H1 (cell line): ENCODE results near the gene C3orf52.

ENCODE experiments used
- CEBPB ChIP-seq: IDR thresholded peaks from 2 replicates; pipeline ENCODE4 v1.6.1; 2012; ENCODE audit warnings: low read depth, low read length
- EZH2 ChIP-seq: fragments of 200-600 bp; sonication (generic); IDR thresholded peaks from 2 replicates; pipeline ENCODE4 v1.7.1; 2012; ENCODE audit warnings: low read depth, mild to moderate bottlenecking, moderate library complexity, low read length, inconsistent platforms; ENCODE audit not compliant: severe bottlenecking
- POLR2A ChIP-seq, 2 experiments: IDR thresholded peaks; 1 replicate in 1 of 2; 2 replicates in 1 of 2; pipeline ENCODE4 v1.6.1; 2011; ENCODE audit warnings: low read depth in 2 of 2, low read length in 2 of 2, mild to moderate bottlenecking in 2 of 2; ENCODE audit errors: control extremely low read depth in 1 of 2
- POLR2AphosphoS5 ChIP-seq: IDR thresholded peaks from 2 replicates; pipeline ENCODE4 v1.6.1; 2011; ENCODE audit warnings: low read depth, low read length
- SP1 ChIP-seq: IDR thresholded peaks from 2 replicates; pipeline ENCODE4 v1.6.1; 2011; ENCODE audit warnings: low read depth, low read length
- SUZ12 ChIP-seq: fragments of 200-600 bp; sonication (generic); IDR thresholded peaks from 2 replicates; pipeline ENCODE4 v1.6.1; 2012; ENCODE audit warnings: mild to moderate bottlenecking, inconsistent platforms, low read length, moderate library complexity, mixed read lengths
- TF ChIP-seq, protein P1 (sequence below), 3 experiments: IDR thresholded peaks; 1 replicate in 2 of 3; 2 replicates in 1 of 3; pipeline versions ENCODE4 v1.5.1 to v1.6.1; 2011; ENCODE audit warnings: low read length in 3 of 3, mild to moderate bottlenecking in 3 of 3, inconsistent platforms in 2 of 3, low read depth in 1 of 3, moderate library complexity in 1 of 3; ENCODE audit not compliant: insufficient read depth in 1 of 3; ENCODE audit errors: control extremely low read depth in 1 of 3

DNA sequence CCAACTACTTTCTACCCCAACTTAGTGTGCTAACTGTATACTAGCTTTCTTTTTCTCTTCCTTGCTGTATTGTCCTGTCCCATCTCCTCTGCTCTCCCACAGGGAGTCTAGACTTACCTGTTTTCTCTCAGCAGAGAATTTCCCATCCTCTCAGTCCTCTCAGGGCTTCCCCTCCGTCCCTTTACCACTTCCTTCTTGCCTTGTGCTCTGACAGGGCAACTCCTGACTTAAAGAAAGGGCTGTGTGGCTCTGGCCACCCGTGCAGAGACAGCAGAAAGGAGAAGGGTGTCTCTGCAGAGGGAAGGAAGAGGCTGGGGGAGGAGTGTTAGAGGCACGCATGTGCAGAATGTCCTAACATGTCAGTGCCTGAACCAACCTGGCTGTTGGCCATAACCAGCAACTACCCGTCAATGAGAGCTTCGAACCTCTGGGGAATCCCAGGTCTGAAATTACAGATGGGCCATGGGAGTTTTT, 46.8 kb downstream of the C3orf52 start, which contains the start of gene GCSAM:
- TF ChIP-seq SP1 (no peak), POLR2A (IDR thresholded peaks at IDR 0.05; ENCODE audit: control extremely low read depth in 1 of 2, low read depth in 2 of 2, low read length in 2 of 2) (no peak), CEBPB (no peak), POLR2AphosphoS5 (no peak), EZH2 (no peak), SUZ12 (no peak)
- TF ChIP-seq, protein P1, sequence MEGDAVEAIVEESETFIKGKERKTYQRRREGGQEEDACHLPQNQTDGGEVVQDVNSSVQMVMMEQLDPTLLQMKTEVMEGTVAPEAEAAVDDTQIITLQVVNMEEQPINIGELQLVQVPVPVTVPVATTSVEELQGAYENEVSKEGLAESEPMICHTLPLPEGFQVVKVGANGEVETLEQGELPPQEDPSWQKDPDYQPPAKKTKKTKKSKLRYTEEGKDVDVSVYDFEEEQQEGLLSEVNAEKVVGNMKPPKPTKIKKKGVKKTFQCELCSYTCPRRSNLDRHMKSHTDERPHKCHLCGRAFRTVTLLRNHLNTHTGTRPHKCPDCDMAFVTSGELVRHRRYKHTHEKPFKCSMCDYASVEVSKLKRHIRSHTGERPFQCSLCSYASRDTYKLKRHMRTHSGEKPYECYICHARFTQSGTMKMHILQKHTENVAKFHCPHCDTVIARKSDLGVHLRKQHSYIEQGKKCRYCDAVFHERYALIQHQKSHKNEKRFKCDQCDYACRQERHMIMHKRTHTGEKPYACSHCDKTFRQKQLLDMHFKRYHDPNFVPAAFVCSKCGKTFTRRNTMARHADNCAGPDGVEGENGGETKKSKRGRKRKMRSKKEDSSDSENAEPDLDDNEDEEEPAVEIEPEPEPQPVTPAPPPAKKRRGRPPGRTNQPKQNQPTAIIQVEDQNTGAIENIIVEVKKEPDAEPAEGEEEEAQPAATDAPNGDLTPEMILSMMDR (IDR thresholded peaks at IDR 0.05; ENCODE audit: control extremely low read depth in 1 of 3, insufficient read depth in 1 of 3, low read depth in 1 of 3, low read length in 3 of 3) = no peak
